ENCODE results near the gene GRM3.

- no peak for TF ChIP-seq SP1 (IDR thresholded peaks at IDR 0.05)
- no peak for TF ChIP-seq SP1 (CRISPR knock-in tag; IDR thresholded peaks at IDR 0.05)
- no peak for TF ChIP-seq ZNF704 (CRISPR knock-in tag; IDR thresholded peaks at IDR 0.05; ENCODE audit: borderline replicate concordance)
- no peak for TF ChIP-seq ATF2 (CRISPR knock-in tag; IDR thresholded peaks at IDR 0.05)
- no peak for TF ChIP-seq REST (IDR thresholded peaks at IDR 0.05; ENCODE audit: borderline replicate concordance in 1 of 2, low read depth in 1 of 2, low read length in 2 of 2)
- TF ChIP-seq FOXO1 (CRISPR knock-in tag; IDR thresholded peaks at IDR 0.05): no peak
- no peak for TF ChIP-seq MIXL1 (CRISPR knock-in tag; IDR thresholded peaks at IDR 0.05)
- TF ChIP-seq CTCF (CRISPR knock-in tag; IDR thresholded peaks at IDR 0.05): no peak
- no peak for TF ChIP-seq TRAFD1 (CRISPR knock-in tag; IDR thresholded peaks at IDR 0.05; ENCODE audit: borderline replicate concordance)
Measured at GRCh38 chr7:86863452-86863851, 219.7 kb downstream of the GRM3 start.

Data from HepG2 (cell line).